ENCODE data around the gene KSR2. TPM values are rescaled to one million over a fixed set of nuclear protein-coding genes. Genes with fewer than 3 reads are reported as not detected.

The KSR2 gene
- total and polyA plus RNA-seq, 4 experiments from 2014 or later, result 0.03 to 0.09 (median 0.06) TPM; not detected in 1

DNA sequence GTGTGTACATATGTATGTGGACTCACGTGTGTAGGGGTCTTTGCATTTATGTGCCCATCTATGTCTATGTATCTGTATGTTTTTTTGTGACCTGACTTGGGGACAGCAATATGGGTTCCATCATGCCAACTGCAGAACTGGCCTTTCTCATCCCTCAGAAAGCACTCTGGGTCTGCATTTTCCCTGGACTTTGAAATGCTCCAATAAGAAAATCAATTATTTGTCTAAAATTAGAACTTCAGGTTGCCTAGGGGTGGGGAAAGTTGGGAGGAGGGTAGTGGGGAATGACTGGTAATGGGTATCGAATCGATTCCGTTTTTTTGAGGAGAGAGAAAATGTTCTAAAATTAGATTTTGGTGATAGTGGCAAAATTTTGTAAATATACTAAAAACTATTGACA, 466.6 kb downstream of the KSR2 start:
- intact Hi-C loops (cut with micrococcal nuclease), result no loop called here
- no peaks in the 10 kb centered on the region for H3K9me3 ChIP-seq (ENCODE audit: control insufficient read depth in 1 of 2, low read length in 2 of 2)
- H3K27me3 Mint-ChIP-seq, result peaks cover 0 to 1% of the 10 kb centered on the region in 2 donors
- no peak overlapping the region for H3K27ac ChIP-seq (ENCODE audit: low read depth, low read length)
- H3K27ac Mint-ChIP-seq, result no peak overlapping the region
- peaks cover 0 to 7% (median 0%) of the 10 kb centered on the region in 8 donors for H3K9me3 Mint-ChIP-seq
- no peaks in the 10 kb centered on the region for H3K36me3 Mint-ChIP-seq
- H3K4me3 ChIP-seq (ENCODE audit: low read length in 2 of 2), result no peak overlapping the region
- CTCF ChIA-PET (ENCODE audit: partially characterized antibody), result no interaction called here
- no peak for DNase-seq
- POLR2A ChIA-PET (ENCODE audit: partially characterized antibody), result no interaction called here
- no peak overlapping the region for H3K4me3 Mint-ChIP-seq
- no peaks in the 10 kb centered on the region for H3K4me1 Mint-ChIP-seq
- no peaks in the 10 kb centered on the region for H3K4me1 ChIP-seq (ENCODE audit: insufficient read depth, low read length)
- H3K36me3 ChIP-seq (ENCODE audit: insufficient read depth, low read length), result no peaks in the 10 kb centered on the region
- no peaks in the 10 kb centered on the region for H3K27me3 ChIP-seq (ENCODE audit: insufficient read depth, low read length)

DNA sequence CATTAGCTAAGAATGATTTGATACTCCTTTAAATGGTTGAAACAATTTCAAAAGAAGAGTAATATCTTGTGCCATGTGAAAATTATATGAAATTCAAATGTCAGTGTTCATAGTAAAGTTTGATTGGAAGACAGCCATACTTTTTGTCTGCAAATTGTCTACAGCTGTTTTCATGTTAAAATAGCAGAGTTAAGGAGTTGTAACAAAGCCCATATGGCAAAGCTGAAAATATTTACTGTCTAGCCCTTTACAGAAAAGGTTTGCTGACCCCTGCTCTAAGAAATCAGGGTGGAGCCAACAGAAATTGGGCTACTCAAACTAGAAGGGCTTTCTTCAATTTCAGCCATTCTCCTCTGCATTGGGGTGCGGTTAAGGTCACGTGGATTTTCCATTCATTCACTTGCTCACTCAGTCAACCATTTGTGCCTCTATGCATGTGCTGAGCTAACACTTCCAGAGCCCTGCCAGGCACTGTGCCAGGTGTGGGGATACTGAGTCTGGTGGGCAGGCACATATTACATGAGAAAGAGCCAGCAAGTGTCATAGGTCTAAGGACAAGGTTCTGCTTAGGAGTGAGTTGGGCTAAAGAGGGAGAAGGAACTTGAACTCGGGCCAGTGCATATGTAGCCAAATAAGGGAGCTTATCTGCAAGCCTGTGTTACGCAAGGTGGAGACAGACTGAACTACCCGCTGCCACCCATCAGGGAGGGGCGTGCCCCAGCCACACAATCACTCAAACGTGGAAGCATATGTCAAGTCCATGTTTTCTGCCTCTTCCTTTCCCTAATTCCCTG, 467.5 kb downstream of the KSR2 start:
- Mint-ChIP-seq H3K27me3 (peaks cover 0 to 1% of the 10 kb centered on the region in 2 donors), H3K27ac (no peak overlapping the region), H3K4me3 (no peak overlapping the region), H3K9me3 (peaks cover 0 to 7% (median 0%) of the 10 kb centered on the region in 8 donors), H3K4me1 (no peaks in the 10 kb centered on the region), H3K36me3 (no peaks in the 10 kb centered on the region)
- H3K36me3 ChIP-seq (ENCODE audit: insufficient read depth, low read length), result no peaks in the 10 kb centered on the region
- ChIA-PET CTCF (ENCODE audit: partially characterized antibody) (no interaction called here), POLR2A (ENCODE audit: partially characterized antibody) (no interaction called here)
- H3K4me3 ChIP-seq (ENCODE audit: low read length in 2 of 2), result no peak overlapping the region
- DNase-seq, result no peak
- H3K4me1 ChIP-seq (ENCODE audit: insufficient read depth, low read length), result no peaks in the 10 kb centered on the region
- intact Hi-C loops (cut with micrococcal nuclease), result no loop called here
- no peaks in the 10 kb centered on the region for H3K9me3 ChIP-seq (ENCODE audit: control insufficient read depth in 1 of 2, low read length in 2 of 2)
- no peaks in the 10 kb centered on the region for H3K27me3 ChIP-seq (ENCODE audit: insufficient read depth, low read length)
- no peak overlapping the region for H3K27ac ChIP-seq (ENCODE audit: low read depth, low read length)

- intact Hi-C loops (cut with micrococcal nuclease), result no loop called here
- DNase-seq, result no peak
- peaks cover 0 to 6% (median 0%) of the 10 kb centered on the region in 8 donors for H3K9me3 Mint-ChIP-seq
- Histone ChIP-seq H3K4me1 (ENCODE audit: insufficient read depth, low read length) (no peaks in the 10 kb centered on the region), H3K27ac (ENCODE audit: low read depth, low read length) (no peak overlapping the region), H3K9me3 (ENCODE audit: control insufficient read depth in 1 of 2, low read length in 2 of 2) (no peaks in the 10 kb centered on the region), H3K4me3 (ENCODE audit: low read length in 2 of 2) (no peak overlapping the region), H3K36me3 (ENCODE audit: insufficient read depth, low read length) (no peaks in the 10 kb centered on the region), H3K27me3 (ENCODE audit: insufficient read depth, low read length) (no peaks in the 10 kb centered on the region)
- ChIA-PET CTCF (ENCODE audit: partially characterized antibody) (no interaction called here), POLR2A (ENCODE audit: partially characterized antibody) (no interaction called here)
- H3K36me3 Mint-ChIP-seq, result no peaks in the 10 kb centered on the region
- no peak overlapping the region for H3K27ac Mint-ChIP-seq
- no peaks in the 10 kb centered on the region for H3K4me1 Mint-ChIP-seq
- H3K4me3 Mint-ChIP-seq, result no peak overlapping the region
- peaks cover 0 to 1% of the 10 kb centered on the region in 2 donors for H3K27me3 Mint-ChIP-seq
These were observed 468.9 kb downstream of the KSR2 start for GRCh38 chr12:117499759-117500485.

GRCh38 chr12:117498880-117499279, 469.9 kb downstream of the KSR2 start:
- Mint-ChIP-seq H3K4me1 (no peaks in the 10 kb centered on the region), H3K27me3 (peaks cover 0 to 1% of the 10 kb centered on the region in 2 donors), H3K4me3 (no peak overlapping the region), H3K9me3 (peaks cover 0 to 6% (median 0%) of the 10 kb centered on the region in 8 donors), H3K36me3 (no peaks in the 10 kb centered on the region), H3K27ac (no peak overlapping the region)
- H3K9me3 ChIP-seq (ENCODE audit: control insufficient read depth in 1 of 2, low read length in 2 of 2), result no peaks in the 10 kb centered on the region
- H3K27ac ChIP-seq (ENCODE audit: low read depth, low read length), result no peak overlapping the region
- intact Hi-C loops (cut with micrococcal nuclease), result no loop called here
- no peak for DNase-seq
- POLR2A ChIA-PET (ENCODE audit: partially characterized antibody), result no interaction called here
- no peaks in the 10 kb centered on the region for H3K36me3 ChIP-seq (ENCODE audit: insufficient read depth, low read length)
- no peaks in the 10 kb centered on the region for H3K4me1 ChIP-seq (ENCODE audit: insufficient read depth, low read length)
- no peaks in the 10 kb centered on the region for H3K27me3 ChIP-seq (ENCODE audit: insufficient read depth, low read length)
- H3K4me3 ChIP-seq (ENCODE audit: low read length in 2 of 2), result no peak overlapping the region
- CTCF ChIA-PET (ENCODE audit: partially characterized antibody), result no interaction called here

GRCh38 chr12:117498256-117498655, 470.5 kb downstream of the KSR2 start:
- Histone ChIP-seq H3K4me1 (ENCODE audit: insufficient read depth, low read length) (no peaks in the 10 kb centered on the region), H3K36me3 (ENCODE audit: insufficient read depth, low read length) (no peaks in the 10 kb centered on the region), H3K9me3 (ENCODE audit: control insufficient read depth in 1 of 2, low read length in 2 of 2) (no peaks in the 10 kb centered on the region), H3K27ac (ENCODE audit: low read depth, low read length) (no peak overlapping the region), H3K27me3 (ENCODE audit: insufficient read depth, low read length) (no peaks in the 10 kb centered on the region), H3K4me3 (ENCODE audit: low read length in 2 of 2) (no peak overlapping the region)
- no peak for DNase-seq
- Mint-ChIP-seq H3K27ac (no peak overlapping the region), H3K27me3 (peaks cover 0 to 1% of the 10 kb centered on the region in 2 donors), H3K36me3 (no peaks in the 10 kb centered on the region), H3K4me1 (no peaks in the 10 kb centered on the region), H3K4me3 (no peak overlapping the region), H3K9me3 (peaks cover 0 to 6% (median under 1%) of the 10 kb centered on the region in 8 donors)
- ChIA-PET CTCF (ENCODE audit: partially characterized antibody) (no interaction called here), POLR2A (ENCODE audit: partially characterized antibody) (no interaction called here)
- intact Hi-C loops (cut with micrococcal nuclease), result no loop called here

- no peak overlapping the region for H3K27ac Mint-ChIP-seq
- H3K4me1 ChIP-seq (ENCODE audit: insufficient read depth, low read length), result no peaks in the 10 kb centered on the region
- intact Hi-C loops (cut with micrococcal nuclease), result no loop called here
- no peak for DNase-seq
- peaks cover 0 to 6% (median under 1%) of the 10 kb centered on the region in 8 donors for H3K9me3 Mint-ChIP-seq
- H3K27ac ChIP-seq (ENCODE audit: low read depth, low read length), result no peak overlapping the region
- ChIA-PET POLR2A (ENCODE audit: partially characterized antibody) (no interaction called here), CTCF (ENCODE audit: partially characterized antibody) (no interaction called here)
- H3K27me3 Mint-ChIP-seq, result peaks cover 0 to 1% of the 10 kb centered on the region in 2 donors
- no peaks in the 10 kb centered on the region for H3K36me3 Mint-ChIP-seq
- no peak overlapping the region for H3K4me3 ChIP-seq (ENCODE audit: low read length in 2 of 2)
- no peaks in the 10 kb centered on the region for H3K27me3 ChIP-seq (ENCODE audit: insufficient read depth, low read length)
- no peaks in the 10 kb centered on the region for H3K4me1 Mint-ChIP-seq
- no peaks in the 10 kb centered on the region for H3K36me3 ChIP-seq (ENCODE audit: insufficient read depth, low read length)
- H3K9me3 ChIP-seq (ENCODE audit: control insufficient read depth in 1 of 2, low read length in 2 of 2), result no peaks in the 10 kb centered on the region
- no peak overlapping the region for H3K4me3 Mint-ChIP-seq
These were observed 471.4 kb downstream of the KSR2 start for GRCh38 chr12:117497407-117497806.

DNA sequence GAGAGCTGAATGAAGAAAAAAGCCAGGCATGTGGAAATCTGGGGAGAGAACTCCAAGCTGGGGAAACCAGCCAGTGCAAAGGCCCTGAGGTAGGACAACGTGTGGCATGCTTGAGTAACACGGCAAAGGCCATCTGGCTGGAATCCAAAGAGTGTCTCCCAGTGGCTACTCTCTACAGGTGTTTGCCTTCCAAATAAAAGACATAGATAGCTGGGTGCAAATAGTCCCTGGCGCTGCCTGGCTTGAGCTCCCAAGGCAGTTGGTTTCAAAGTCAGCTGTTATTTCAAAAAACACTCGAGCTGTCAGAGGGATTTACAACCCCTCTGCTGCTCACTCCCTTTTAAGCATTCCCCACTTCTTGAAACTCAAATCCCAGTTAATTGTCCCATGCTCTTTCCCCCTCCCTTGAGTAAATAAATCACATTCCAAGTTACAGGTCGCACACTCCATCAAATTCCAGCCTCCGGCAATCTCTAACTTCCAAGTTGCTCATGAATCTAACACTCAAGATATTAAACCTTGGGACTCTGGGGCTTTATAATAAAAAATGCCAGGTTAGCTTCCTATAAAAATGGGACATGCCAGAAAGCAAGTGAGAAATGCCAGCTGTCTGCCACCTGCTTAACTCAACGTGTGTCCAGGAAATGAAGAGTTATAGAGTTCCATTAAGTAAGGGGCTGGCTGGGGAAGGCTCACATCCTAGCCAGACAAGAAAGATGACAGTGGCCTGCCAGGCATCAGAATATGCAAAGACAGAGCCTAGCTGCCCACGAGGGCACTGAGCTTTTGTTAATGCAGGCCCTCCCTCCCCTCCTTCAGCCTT, 473.7 kb downstream of the KSR2 start:
- H3K9me3 ChIP-seq (ENCODE audit: control insufficient read depth in 1 of 2, low read length in 2 of 2), result no peaks in the 10 kb centered on the region

More for the DNA sequence above, 473.7 kb downstream of the KSR2 start:
- POLR2A ChIA-PET (ENCODE audit: partially characterized antibody), result no interaction called here
- peaks cover 0 to 6% (median under 1%) of the 10 kb centered on the region in 8 donors for H3K9me3 Mint-ChIP-seq
- Histone ChIP-seq H3K27ac (ENCODE audit: low read depth, low read length) (no peak overlapping the region), H3K27me3 (ENCODE audit: insufficient read depth, low read length) (no peaks in the 10 kb centered on the region), H3K4me3 (ENCODE audit: low read length in 2 of 2) (no peak overlapping the region), H3K36me3 (ENCODE audit: insufficient read depth, low read length) (no peaks in the 10 kb centered on the region), H3K4me1 (ENCODE audit: insufficient read depth, low read length) (no peaks in the 10 kb centered on the region)
- H3K27ac Mint-ChIP-seq, result peak overlapping the region in 1 of 7 donors; percentile 44
- H3K36me3 Mint-ChIP-seq, result no peaks in the 10 kb centered on the region
- CTCF ChIA-PET (ENCODE audit: partially characterized antibody), result no interaction called here
- intact Hi-C loops (cut with micrococcal nuclease), result no loop called here
- DNase-seq, result no peak
- H3K4me1 Mint-ChIP-seq, result no peaks in the 10 kb centered on the region
- H3K4me3 Mint-ChIP-seq, result no peak overlapping the region
- peaks cover 0 to 1% of the 10 kb centered on the region in 2 donors for H3K27me3 Mint-ChIP-seq

Data from CD4-positive, alpha-beta memory T cell (primary cell).